OCI-LY7 (cell line): ENCODE measurements around the gene COL2A1.

Experiments
- EZH2phosphoT487 ChIP-seq: fragments of 200-600 bp; sonication (generic); IDR thresholded peaks from 2 replicates; pipeline ENCODE4 v1.6.1; 2018; ENCODE audit warnings: low read depth, borderline replicate concordance, mild to moderate bottlenecking, mixed run types, antibody characterized with exemption, low read length, moderate library complexity, mixed read lengths
- TF ChIP-seq, protein P1 (sequence below): fragments of 200-600 bp; sonication (generic); conservative IDR thresholded peaks from 2 replicates; pipeline ENCODE4 v1.5.1; 2014; ENCODE audit warnings: mild to moderate bottlenecking, antibody characterized with exemption, low read length, moderate library complexity, mixed read lengths

DNA sequence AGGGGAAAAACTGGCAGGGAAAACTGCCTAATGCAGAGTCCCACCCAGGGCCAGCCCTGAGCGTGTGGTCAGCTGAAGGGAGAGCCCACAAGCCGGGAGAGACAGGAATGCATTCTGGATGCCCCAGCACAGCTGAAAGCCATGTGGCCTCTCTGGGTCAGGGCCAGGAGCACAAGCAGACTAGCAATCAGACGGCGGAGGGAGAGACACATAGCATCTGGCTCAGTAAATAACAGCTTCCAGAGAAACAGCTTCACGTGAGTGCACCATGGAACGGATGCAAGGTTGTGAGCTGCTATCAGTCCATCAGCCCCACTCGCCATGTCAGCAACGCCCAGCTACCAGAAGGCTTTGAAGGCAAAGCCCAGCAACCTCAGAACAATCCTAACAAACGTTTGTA lies 69.1 kb downstream of the COL2A1 start:
- TF ChIP-seq, protein P1, sequence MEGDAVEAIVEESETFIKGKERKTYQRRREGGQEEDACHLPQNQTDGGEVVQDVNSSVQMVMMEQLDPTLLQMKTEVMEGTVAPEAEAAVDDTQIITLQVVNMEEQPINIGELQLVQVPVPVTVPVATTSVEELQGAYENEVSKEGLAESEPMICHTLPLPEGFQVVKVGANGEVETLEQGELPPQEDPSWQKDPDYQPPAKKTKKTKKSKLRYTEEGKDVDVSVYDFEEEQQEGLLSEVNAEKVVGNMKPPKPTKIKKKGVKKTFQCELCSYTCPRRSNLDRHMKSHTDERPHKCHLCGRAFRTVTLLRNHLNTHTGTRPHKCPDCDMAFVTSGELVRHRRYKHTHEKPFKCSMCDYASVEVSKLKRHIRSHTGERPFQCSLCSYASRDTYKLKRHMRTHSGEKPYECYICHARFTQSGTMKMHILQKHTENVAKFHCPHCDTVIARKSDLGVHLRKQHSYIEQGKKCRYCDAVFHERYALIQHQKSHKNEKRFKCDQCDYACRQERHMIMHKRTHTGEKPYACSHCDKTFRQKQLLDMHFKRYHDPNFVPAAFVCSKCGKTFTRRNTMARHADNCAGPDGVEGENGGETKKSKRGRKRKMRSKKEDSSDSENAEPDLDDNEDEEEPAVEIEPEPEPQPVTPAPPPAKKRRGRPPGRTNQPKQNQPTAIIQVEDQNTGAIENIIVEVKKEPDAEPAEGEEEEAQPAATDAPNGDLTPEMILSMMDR = no peak
- TF ChIP-seq EZH2phosphoT487 = no peak
